H1 (cell line): Measurements from ENCODE around the gene CRHR2.

Experiments used
- CEBPB ChIP-seq: IDR thresholded peaks from 2 replicates; pipeline ENCODE4 v1.6.1; 2012; ENCODE audit warnings: low read depth, low read length
- GABPA ChIP-seq: IDR thresholded peaks from 2 replicates; pipeline ENCODE4 v1.6.1; 2011; ENCODE audit warnings: mild to moderate bottlenecking, low read length, moderate library complexity, borderline replicate concordance; ENCODE audit not compliant: insufficient read depth
- POLR2A ChIP-seq, 2 experiments: IDR thresholded peaks; 1 replicate in 1 of 2; 2 replicates in 1 of 2; pipeline ENCODE4 v1.6.1; 2011; ENCODE audit warnings: low read depth in 2 of 2, low read length in 2 of 2, mild to moderate bottlenecking in 2 of 2; ENCODE audit errors: control extremely low read depth in 1 of 2
- POLR2AphosphoS5 ChIP-seq: IDR thresholded peaks from 2 replicates; pipeline ENCODE4 v1.6.1; 2011; ENCODE audit warnings: low read depth, low read length
- RAD21 ChIP-seq, 2 experiments: IDR thresholded peaks in 1 of 2; conservative IDR thresholded peaks in 1 of 2; 2 replicates each; pipeline ENCODE4 v1.6.1; 2011; ENCODE audit warnings: low read depth in 2 of 2, low read length in 2 of 2, improper control_type of control experiment in 1 of 2, inconsistent platforms in 1 of 2, mild to moderate bottlenecking in 1 of 2, moderate library complexity in 1 of 2
- SRF ChIP-seq: IDR thresholded peaks from 2 replicates; pipeline ENCODE4 v1.6.1; 2011; ENCODE audit warnings: mild to moderate bottlenecking, low read depth, low read length, moderate library complexity
- TF ChIP-seq, protein P1 (sequence below), 3 experiments: IDR thresholded peaks; 1 replicate in 2 of 3; 2 replicates in 1 of 3; pipeline versions ENCODE4 v1.5.1 to v1.6.1; 2011; ENCODE audit warnings: low read length in 3 of 3, mild to moderate bottlenecking in 3 of 3, inconsistent platforms in 2 of 3, low read depth in 1 of 3, moderate library complexity in 1 of 3; ENCODE audit not compliant: insufficient read depth in 1 of 3; ENCODE audit errors: control extremely low read depth in 1 of 3
- TF ChIP-seq, protein P2 (sequence below): IDR thresholded peaks from 2 replicates; pipeline ENCODE4 v1.6.1; 2012; ENCODE audit warnings: low read length, inconsistent platforms

DNA sequence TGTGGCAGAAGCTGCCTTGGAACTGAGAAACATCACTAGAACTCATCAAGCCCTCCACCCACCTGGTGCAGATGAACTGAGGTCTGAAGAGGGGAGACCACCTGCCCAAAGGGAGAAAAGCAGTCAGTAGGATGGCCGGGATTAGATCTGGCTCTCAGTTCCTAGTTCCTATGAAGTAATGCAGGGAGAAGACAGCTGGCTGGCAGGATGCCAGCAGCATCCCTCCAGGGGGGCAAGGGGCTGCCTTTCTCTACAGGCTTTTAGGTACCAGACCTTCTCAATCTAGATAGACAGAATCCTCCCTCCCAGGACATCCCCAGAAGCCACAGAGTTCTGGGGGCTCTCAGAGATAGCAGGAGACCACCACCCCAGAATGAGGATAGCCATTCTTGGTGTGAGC lies 7.8 kb downstream of the CRHR2 start:
- TF ChIP-seq CEBPB (no peak), POLR2AphosphoS5 (no peak), GABPA (no peak), POLR2A (IDR thresholded peaks at IDR 0.05; ENCODE audit: control extremely low read depth in 1 of 2, low read depth in 2 of 2, low read length in 2 of 2) (no peak), SRF (no peak), RAD21 (IDR thresholded peaks at IDR 0.05 in 1 of 2, conservative IDR thresholded peaks at IDR 0.05 in 1 of 2; ENCODE audit: low read depth in 2 of 2, low read length in 2 of 2) (no peak)
- TF ChIP-seq, protein P1, sequence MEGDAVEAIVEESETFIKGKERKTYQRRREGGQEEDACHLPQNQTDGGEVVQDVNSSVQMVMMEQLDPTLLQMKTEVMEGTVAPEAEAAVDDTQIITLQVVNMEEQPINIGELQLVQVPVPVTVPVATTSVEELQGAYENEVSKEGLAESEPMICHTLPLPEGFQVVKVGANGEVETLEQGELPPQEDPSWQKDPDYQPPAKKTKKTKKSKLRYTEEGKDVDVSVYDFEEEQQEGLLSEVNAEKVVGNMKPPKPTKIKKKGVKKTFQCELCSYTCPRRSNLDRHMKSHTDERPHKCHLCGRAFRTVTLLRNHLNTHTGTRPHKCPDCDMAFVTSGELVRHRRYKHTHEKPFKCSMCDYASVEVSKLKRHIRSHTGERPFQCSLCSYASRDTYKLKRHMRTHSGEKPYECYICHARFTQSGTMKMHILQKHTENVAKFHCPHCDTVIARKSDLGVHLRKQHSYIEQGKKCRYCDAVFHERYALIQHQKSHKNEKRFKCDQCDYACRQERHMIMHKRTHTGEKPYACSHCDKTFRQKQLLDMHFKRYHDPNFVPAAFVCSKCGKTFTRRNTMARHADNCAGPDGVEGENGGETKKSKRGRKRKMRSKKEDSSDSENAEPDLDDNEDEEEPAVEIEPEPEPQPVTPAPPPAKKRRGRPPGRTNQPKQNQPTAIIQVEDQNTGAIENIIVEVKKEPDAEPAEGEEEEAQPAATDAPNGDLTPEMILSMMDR (IDR thresholded peaks at IDR 0.05; ENCODE audit: control extremely low read depth in 1 of 3, insufficient read depth in 1 of 3, low read depth in 1 of 3, low read length in 3 of 3) = no peak
- TF ChIP-seq, protein P2, sequence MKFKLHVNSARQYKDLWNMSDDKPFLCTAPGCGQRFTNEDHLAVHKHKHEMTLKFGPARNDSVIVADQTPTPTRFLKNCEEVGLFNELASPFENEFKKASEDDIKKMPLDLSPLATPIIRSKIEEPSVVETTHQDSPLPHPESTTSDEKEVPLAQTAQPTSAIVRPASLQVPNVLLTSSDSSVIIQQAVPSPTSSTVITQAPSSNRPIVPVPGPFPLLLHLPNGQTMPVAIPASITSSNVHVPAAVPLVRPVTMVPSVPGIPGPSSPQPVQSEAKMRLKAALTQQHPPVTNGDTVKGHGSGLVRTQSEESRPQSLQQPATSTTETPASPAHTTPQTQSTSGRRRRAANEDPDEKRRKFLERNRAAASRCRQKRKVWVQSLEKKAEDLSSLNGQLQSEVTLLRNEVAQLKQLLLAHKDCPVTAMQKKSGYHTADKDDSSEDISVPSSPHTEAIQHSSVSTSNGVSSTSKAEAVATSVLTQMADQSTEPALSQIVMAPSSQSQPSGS = no peak
